Activated CD4-positive, alpha-beta T cell treated with anti-CD3 and anti-CD28 coated beads for 24 hours (primary cell): Measurements from ENCODE around the gene TUBG2.
A peak's percentile ranks its signal among the peaks of the same experiment; 100 is the strongest.
"Not testable (repeated sequence)": the region's sequence is repeated elsewhere in the genome, so short reads cannot be mapped to it uniquely, and the experiment has no call there.

Source experiments
- DNase-seq, 2 donors: peaks; one replicate each; pipeline ENCODE4 v3.0.0-alpha.2; 2020; ENCODE audit warnings: low read depth in 2 of 2

The TUBG2 gene

DNA sequence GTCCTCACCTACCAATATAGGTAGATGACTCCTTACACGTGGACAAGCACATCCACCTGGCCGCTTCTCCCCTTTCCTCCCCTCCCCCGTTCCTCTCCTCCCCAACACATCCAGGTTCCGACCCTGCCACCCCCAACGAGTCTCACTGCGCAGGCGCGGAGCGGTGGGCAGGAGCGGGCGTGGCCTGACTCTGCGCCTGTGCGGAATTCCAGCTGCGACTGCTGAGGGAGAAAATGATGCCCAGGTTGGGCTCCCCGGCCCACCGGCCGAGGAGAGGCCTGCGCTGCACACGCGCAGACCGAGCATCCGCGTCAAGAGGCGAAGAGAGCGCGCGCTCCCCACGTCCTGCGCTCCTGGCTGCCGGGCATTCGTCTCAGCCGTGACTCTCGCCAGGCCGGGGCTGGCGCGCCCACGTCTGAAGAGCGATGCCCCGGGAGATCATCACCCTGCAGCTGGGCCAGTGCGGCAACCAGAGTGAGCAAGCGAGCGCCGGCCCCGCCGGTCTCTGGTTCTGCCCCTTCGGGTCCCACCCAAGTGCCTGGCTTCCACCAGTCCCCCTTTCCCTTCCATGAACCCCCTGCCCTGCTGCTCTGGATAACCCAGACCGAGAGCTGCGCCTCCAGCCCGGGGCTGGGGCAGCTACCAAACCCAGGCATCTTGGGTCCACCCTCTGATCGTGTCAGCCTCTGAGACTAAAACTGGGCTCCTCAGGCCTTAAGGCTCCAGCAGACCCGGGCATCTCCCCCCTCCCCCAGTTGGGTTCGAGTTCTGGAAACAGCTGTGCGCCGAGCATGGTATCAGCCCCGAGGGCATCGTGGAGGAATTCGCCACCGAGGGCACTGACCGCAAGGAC, at the start of gene TUBG2:
Gene TUBG2 (plus strand): TSS at position 206 of the 853 bp plus-strand sequence. CDS start 220 bp downstream, at position 426.
- peak; percentile 71 to 81 for DNase-seq

DNA sequence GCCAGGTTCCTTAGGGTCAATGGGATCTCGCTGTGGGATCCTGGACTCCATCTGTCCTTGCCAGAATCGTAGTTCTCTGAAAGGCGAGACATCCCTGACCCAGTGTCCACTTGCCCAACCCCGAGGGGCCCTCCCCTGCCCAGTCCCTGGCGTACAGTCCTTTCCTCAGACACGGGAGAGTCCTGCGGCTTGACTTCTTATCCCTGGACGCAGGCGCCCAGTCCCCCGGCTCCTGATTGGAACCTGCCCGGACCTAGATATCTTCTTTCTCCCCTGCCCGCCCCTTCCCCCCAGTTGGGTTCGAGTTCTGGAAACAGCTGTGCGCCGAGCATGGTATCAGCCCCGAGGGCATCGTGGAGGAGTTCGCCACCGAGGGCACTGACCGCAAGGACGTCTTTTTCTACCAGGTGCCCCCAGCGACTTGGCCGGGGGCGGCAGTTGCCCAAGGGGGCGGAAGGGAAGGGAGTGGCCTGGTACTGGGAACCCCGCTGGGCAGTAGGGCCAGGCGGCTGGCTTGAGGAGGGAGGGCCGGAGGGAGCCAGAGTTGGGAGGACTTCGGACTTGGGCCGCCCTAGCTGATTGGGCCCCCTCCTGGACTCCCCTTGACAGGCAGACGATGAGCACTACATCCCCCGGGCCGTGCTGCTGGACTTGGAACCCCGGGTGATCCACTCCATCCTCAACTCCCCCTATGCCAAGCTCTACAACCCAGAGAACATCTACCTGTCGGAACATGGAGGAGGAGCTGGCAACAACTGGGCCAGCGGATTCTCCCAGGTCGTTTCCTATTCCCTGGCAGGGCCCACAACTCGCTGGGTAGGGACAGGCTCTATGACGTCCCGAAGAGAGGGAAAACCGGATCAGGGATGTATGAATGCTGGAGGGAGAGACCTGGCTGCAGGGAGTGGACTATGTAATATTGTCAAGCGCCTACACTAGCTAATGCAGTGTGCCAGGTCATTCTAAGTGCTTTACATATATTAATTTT, 49.0 kb upstream of the TUBG2 start:
- peak; percentile 3 to 10 for DNase-seq

DNA sequence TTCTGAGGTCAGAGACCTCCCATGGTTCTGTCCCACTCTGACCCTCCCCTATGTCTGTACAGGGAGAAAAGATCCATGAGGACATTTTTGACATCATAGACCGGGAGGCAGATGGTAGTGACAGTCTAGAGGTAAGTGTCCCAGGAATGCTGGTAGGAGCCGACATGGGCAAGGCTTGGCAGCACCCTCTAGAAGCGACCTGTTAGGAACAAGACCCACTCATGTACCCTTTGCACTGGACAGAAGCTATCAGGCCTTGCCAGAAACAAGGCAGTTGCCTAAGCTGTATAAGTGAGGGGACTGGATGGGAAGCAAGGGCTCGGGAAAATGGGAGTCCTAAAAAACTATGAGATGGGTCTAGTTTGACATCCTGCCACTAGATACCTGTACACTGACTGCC, 47.1 kb upstream of the TUBG2 start:
- no peak for DNase-seq

DNA sequence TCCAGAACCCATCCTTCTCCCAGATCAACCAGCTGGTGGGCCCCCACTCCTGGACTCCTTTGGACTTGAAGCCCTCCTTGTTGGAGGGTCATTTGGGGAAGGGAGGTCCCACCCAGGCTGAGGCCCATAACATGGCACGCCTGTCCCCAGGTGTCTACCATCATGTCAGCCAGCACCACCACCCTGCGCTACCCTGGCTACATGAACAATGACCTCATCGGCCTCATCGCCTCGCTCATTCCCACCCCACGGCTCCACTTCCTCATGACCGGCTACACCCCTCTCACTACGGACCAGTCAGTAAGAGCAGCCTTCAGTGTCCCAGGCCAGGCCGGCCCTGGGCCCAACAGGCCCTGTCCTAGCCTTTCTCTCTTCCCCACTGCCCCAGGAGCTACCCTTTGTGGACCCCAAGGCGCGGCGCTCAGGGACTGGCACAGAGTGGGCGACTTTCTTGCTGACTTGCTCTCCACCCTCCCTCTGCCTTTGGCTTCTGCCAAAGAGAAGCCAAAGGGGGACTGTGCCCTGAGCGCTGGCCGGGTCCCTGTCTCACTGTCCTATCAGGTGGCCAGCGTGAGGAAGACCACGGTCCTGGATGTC, 45.3 kb upstream of the TUBG2 start:
- no peak for DNase-seq

DNA sequence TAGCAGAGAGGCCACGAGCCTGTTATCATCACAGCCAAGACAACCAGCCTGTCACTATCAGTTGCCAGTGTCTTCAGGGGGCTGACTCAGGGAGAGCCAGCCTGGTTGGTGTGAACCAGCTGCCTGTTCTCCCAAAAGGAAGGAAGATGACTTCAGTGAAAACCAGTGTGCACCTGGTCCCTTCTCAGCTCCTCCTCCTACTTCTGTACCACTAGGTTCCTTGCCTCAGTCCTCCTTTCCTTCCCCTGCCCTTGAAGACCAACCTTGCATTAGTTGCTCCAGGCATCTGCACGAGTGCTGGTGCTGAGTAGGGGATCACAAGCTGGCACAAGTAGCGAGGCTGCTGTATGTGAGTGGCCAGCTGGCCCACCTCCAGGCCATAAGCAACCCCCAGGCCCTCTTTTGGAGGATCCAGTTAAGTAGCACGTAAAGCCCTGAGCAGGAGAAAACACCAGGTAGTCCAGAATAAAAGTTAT, 41.1 kb upstream of the TUBG2 start:
- DNase-seq = no peak

DNA sequence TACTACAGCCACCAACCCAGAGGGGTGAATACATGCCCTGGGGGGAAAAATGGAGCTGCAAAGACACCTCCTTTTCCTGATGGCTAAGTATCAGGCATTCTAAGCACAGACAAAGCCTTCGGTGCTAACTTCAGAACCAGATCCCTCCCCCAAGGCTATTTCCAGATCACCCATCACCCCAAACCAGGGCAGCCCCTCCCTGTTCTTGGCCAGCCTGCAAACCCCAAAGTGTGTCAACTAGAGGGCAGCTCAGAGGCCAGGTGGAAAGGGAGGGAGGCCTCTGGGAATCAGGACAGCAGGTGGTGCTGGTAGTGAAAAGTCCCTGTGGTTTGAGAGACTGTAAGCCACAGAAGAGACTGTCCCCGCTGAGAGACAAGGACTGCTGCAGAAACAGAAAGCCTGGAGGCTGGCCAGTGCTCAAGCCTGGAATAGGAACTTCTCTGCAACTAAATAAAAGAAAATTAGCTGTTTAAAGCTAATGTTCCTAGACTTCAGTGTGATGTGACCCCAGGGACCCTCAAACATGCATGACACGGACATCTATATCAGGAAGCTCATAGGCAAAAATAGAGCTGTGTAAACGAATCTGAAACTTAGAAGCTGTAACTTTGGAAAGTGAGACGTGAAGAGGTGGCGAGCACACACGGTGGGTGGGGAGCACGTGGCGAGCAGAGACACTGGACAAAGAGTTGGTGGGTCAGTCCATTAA, 40.5 kb upstream of the TUBG2 start:
- no peak for DNase-seq

DNA sequence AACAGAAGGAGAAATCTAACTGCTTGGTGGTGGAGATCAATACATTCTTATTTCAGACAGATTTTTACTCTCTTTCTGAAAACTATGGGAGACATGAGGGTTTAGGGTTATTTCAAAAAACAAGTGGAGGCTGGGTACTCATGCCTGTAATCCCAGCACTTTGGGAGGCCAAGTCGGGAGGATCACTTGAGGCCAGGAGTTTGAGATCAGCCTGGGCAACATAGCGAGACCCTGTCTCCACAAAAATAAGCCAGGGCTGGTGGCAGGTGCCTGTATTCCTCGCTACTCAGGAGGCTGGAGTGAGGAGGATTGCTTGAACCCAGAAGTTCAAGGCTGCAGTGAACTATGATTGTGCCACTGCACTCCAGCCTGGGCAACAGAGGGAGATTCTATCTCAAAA, 37.1 kb upstream of the TUBG2 start:
- not testable (repeated sequence) for DNase-seq

DNA sequence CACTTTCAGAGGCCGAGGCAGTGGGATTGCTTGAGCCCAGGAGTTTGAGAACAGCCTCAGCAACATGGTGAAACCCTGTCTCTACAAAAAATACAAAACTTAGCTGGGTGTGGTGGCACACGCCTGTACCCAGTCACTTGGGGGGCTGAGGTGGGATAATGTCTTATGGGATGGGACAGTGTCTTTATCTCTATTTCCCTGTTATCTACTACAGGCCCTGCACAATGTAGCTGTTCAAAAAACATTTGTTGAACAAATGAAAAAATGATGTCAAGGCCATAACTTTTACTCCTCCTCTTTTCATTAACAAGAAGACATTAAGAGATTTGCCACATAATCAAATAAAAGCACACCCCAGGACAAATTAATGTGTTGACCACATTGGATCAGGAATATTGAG, 35.8 kb upstream of the TUBG2 start:
- DNase-seq = no peak

DNA sequence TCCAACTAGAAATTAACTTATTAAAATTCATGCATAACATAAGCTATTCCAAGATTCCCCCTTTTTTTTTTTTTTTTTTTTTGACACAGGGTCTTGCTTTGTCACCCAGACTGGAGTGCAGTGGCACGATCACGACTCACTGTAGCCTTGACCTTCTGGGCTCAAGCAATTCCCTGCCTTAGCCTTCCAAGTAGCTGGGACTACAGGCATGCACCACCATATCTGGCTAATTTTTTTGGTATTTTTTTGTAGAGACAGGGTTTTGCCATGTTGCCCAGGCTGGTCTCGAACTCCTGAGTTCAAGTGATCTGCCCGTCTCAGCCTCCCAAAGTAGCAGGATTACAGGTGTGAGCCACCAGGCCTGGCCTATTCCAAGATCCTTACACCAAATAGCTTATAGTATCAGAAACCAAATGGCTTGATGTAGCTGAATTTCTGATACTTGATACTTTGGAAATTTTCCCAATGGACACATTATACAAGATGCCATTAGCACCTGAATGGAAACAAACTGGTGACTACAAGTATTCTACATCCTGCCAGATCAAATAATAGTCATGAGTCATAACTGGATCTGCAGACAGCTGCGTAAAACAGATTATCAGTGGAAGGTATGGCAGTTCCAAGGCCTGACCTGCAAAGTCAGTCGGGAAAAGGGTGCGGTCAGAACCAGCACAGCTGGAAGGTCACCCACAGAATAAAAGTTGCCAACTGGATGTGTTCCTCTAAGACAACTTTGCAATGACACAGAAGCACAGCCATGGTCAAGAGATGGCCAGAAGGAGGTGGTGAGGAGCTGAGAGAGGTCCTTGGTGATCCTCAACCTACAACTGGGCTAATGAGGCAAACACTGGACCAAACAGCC, 35.1 kb upstream of the TUBG2 start:
- DNase-seq = no peak

DNA sequence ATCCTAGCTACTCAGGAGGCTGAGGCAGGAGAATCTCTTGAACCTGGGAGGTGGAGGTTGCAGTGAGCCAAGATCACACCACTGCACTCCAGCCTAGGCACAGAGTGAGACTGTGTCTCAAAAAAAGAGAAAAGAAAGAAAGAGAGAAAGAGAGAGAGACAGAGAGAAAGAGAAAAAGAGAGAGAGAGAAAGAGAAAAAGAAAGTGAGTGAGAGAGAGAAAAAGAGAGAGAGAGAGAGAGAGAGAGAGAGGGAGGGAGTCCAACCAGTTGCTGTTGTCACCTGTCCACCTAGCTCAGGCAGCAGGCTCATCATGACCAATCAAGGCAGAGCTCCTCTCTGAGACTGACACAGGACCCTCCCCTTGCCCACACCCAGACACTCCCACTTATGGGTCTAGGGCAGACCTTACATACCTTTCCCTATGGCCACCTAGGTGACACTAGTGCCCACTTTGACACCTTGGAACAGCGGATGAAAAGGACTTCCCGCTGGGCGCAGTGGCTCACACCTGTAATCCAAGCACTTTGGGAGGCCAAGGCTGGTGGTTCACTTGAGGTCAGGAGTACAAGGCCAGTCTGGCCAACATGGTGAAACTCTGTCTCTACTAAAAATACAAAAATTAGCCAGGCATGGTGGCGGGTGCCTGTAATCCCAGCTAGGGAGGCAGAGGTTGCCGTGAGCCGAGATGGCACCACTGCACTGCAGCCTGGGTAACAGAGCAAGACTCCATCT, 31.9 kb upstream of the TUBG2 start:
- not testable (repeated sequence) for DNase-seq

DNA sequence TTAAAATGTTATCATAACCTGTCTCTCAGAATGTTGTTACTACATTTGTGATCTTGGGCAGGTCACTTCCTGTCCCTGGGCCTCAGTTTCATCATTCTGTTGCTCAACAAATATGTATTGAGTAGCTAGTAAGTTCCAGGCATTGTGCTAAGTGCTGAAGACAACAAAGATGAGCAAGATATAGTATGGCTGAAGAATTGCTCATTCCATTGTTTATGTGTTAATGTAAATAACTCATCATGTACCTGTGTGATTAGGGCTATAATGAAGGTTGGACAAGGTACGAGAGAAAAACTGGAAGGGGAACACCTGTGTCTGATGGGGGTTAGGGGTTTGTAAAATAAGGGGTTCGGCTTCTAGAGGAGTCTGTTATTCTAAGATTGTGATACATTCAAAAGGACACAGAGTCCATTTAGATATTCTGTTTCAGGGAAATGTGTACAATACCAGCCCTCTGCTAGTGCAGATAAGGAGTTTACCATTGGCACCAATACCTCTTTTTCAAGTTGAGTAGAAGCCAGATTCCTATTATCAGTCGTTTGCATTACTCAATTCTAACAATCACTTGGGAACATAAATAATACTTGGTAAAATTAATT, 29.6 kb upstream of the TUBG2 start:
- no peak for DNase-seq

DNA sequence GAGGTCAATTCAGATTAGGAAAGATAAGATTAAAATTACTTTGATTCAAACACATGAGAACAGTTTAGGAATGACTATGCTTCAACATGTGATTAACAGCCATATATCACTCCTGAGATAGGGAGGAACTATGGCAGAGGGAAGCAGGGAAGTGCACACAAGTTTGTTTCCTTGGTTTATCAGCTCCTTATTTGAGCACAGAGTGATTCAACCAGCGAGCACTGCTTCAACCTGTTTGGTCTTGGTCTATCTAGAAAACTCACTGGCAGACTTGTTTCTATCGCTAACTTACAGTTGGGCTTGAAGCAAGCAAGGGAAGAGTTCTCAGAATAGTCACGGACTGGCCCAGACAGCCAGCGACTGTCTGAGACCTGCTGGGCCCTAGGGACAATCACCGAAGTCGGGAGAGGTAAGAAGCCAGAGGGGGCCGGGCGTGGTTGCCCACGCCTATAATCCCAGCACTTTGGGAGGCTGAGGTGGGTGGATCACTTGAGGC, 26.1 kb upstream of the TUBG2 start:
- DNase-seq = no peak

DNA sequence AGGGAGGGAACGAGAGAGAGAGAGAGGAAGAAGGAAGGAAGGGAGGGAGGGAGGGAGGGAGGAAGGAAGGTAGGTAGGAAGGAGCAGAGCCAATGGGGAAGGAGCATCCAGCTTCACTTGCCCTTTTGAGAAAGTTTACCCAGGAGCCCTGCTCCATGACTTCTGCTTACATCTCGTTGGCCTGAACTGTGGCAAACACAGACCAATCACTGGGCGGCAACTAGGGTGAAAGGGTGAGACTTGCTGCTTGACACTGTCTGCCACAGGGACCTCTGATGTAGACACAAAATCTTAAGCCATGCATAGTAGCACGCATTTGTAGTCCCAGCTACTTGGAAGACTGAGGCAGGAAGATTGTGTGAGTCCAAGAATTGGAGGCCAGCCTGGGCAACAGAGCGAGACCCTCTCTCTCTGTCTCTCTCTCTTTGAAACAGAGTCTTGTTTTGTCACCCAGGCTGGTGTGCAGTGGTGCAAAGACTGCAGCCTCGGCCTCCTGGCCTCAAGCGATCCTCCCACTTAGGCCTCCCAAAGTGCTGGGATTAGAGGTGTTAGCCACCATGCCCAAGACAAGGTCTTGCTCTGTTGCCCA, 19.5 kb upstream of the TUBG2 start:
- DNase-seq = no peak

DNA sequence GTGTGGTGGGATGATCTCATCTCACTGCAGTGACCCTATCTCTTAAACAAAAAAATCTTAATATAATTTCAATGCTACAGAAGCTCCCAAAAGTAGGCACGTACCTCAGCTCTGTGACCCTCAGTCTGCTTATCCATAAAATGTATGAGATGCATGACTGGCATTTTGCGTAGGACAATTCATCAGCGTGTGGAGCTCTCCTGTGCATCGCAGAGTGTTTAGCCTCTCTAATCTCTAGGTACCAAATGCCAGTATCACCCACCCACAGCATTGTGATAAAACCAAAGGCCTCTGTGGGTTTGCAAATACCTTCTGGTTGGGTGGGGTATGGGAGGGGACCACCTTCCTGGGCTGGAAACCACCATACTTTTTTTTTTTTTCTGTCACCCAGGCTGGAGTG, 19.0 kb upstream of the TUBG2 start:
- DNase-seq = no peak

DNA sequence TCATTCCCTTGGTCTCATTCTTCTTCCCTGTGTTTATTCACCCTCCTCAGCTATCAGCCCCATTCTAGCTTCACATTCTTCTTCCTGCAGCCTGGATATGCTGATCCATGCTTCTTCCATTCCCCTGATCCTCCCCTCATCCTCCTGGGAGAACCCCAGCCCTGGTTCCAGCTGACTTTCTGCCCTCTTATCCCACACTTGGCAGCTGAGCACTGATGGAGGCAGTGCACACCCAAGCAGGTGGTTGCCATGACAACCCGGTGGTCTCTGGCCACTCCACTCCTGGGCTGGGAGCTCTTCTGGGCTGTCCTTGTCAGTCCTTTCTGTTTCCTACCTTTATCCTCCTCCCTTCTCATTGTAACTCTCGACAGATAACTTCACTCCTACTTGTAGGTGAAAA, 16.7 kb upstream of the TUBG2 start:
- DNase-seq = no peak

DNA sequence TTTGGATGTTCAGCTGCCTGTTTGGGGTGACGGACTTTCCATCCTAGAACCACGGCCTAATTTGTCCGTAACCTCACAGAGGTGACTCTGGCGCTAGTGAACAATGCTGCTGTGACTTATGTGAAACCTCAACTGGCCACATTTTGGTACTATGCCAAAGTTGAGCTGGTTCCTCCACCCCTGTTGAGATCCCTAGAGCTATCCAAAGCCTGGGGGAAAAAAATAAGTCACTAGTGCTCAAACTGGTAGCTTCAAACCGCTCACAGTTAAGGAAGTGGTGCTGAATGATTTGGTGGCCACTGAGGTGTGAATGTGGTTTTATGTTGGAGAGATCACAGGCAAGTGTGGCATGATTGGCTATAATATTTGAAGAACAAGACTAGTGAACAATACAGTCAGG, 11.3 kb upstream of the TUBG2 start:
- no peak for DNase-seq

DNA sequence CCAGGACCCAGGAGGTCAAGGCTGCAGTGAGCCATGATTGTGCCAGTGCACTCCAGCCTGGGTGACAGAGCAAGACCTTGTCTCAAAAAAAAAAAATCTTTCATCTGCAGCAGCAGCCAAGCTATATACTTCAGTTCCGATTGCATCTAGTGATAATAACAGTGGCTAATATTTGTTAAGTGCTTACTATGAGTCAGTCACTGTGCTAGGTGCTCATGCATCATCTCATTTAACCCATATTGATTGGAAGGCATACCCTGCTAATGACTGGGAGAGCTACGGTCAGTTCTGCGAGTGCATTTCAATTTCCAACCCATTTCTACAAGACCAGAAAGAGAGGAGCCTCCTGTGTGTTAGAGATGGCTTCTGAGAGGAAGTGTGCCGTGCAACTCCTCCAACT, 7.7 kb upstream of the TUBG2 start:
- no peak for DNase-seq

DNA sequence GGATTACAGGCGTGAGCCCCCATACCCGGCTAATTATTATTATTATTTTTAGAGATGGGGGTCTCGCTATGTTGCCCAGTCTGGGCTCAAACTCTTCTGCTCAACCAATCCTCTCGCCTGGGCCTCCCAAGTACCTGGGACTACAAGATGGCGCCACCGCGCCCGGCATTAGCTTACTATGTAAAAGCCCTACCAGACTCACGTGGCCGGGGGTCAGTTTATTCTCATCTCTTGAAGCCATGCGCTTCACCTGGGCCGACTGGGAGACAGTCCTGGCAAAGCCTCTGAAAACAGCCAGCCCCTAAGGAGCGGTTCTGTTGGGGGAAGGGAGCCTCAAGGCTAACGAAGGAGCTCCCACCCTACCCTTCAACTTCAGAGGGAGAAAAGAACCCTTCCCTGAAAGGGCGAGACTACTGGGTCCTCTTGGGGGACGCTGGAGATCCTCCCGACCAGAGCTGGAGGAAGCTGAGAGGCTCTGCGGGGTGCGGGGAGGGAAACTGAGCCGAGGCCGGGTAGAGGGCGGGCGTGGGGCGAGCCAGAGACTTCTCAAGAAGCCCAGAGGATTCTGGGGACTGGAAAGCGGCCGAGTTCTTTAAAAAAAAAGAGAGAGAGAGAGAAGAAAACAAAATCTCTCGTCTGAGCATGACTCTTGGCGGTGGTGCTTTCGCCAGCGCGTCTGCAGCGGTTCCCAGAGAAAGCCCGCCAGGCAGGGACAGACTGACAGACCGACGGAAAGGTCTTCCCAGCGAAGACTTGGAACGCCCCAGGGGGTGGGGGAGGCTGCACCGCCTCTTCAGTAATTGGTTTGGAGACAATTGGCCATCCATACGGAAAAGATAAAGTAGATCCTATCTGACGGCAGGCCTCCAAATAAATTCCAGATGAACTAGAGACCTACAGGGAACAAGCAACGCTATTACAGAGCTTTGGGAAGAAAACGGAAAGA, 5.6 kb upstream of the TUBG2 start:
- DNase-seq = no peak
